ENCODE measurements around the gene TNNI2.

The TNNI2 gene

GRCh38 chr11:1869427-1870325 lies 30.9 kb downstream of the TNNI2 start:
- Histone ChIP-seq H3K4me1 (ENCODE audit: insufficient read depth, poor library complexity, severe bottlenecking) (peaks cover 10% of the 10 kb centered on the region), H3K4me3 (ENCODE audit: severe bottlenecking) (no peak overlapping the region), H3K27ac (ENCODE audit: poor library complexity, severe bottlenecking) (no peak overlapping the region), H3K27me3 (ENCODE audit: insufficient read depth, poor library complexity, severe bottlenecking) (no peaks in the 10 kb centered on the region), H3K9me3 (ENCODE audit: severe bottlenecking) (no peaks in the 10 kb centered on the region), H3K36me3 (ENCODE audit: low read depth) (no peaks in the 10 kb centered on the region)
- TF ChIP-seq CTCF (IDR thresholded peaks at IDR 0.05; ENCODE audit: poor library complexity, severe bottlenecking): no peak
- no peak for DNase-seq (ENCODE audit: low spot score)
- no peak for ATAC-seq (ENCODE audit: low read depth)

- Histone ChIP-seq H3K4me1 (ENCODE audit: insufficient read depth, poor library complexity, severe bottlenecking) (peaks cover 10% of the 10 kb centered on the region), H3K27me3 (ENCODE audit: insufficient read depth, poor library complexity, severe bottlenecking) (no peaks in the 10 kb centered on the region), H3K27ac (ENCODE audit: poor library complexity, severe bottlenecking) (no peak overlapping the region), H3K9me3 (ENCODE audit: severe bottlenecking) (no peaks in the 10 kb centered on the region), H3K4me3 (ENCODE audit: severe bottlenecking) (no peak overlapping the region), H3K36me3 (ENCODE audit: low read depth) (no peaks in the 10 kb centered on the region)
- DNase-seq (ENCODE audit: low spot score): no peak
- TF ChIP-seq CTCF (IDR thresholded peaks at IDR 0.05; ENCODE audit: poor library complexity, severe bottlenecking): no peak
- ATAC-seq (ENCODE audit: low read depth): no peak
Measured at GRCh38 chr11:1870326-1870696, 31.5 kb downstream of the TNNI2 start.

DNA sequence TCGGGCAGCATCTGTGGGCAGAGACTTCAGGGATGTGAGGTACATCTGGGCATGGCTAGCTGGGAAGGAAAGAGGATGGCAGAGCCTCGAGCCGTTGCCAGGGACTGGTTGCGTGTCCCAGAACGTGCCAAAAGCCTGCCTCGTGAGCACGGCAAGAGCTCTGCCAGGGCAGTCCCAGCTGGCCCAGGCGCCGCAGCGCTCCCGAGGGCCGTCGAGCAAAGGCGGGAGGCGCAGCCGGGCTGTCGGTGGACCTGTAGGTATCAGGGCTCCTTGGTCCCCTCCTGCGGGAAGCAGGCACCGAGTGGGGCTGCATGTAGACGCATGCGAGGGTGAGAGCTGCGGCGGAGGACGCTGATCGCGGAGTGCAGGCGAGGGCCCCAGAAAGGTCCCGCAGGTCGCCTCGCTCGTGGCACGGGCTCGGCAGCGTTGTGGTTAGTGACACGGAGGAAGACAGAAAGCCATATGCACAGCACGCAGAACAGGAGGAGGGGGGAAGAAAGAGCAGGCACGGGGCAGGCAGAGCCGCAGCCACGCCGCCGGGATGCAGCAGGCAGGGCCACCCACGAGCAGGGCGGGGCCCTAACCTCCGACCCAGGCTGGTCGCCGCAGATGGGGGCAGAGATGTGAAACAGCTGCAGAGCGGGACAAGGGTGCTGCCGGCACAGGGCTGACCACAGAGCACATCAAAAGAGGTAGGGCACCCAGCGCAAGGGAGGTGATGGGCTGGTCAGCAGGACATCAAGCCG lies 32.1 kb downstream of the TNNI2 start:
- no peaks in the 10 kb centered on the region for H3K27me3 ChIP-seq (ENCODE audit: insufficient read depth, poor library complexity, severe bottlenecking)
- DNase-seq (ENCODE audit: low spot score): no peak
- no peak for TF ChIP-seq CTCF (IDR thresholded peaks at IDR 0.05; ENCODE audit: poor library complexity, severe bottlenecking)
- ATAC-seq (ENCODE audit: low read depth): no peak
- H3K4me3 ChIP-seq (ENCODE audit: severe bottlenecking): no peak overlapping the region
- H3K27ac ChIP-seq (ENCODE audit: poor library complexity, severe bottlenecking): no peak overlapping the region
- peaks cover 10% of the 10 kb centered on the region for H3K4me1 ChIP-seq (ENCODE audit: insufficient read depth, poor library complexity, severe bottlenecking)
- no peaks in the 10 kb centered on the region for H3K36me3 ChIP-seq (ENCODE audit: low read depth)
- no peaks in the 10 kb centered on the region for H3K9me3 ChIP-seq (ENCODE audit: severe bottlenecking)

GRCh38 chr11:1871531-1871930 lies 32.8 kb downstream of the TNNI2 start:
- no peak for TF ChIP-seq CTCF (IDR thresholded peaks at IDR 0.05; ENCODE audit: poor library complexity, severe bottlenecking)
- ATAC-seq (ENCODE audit: low read depth) (no peak), DNase-seq (ENCODE audit: low spot score) (no peak)
- Histone ChIP-seq H3K4me3 (ENCODE audit: severe bottlenecking) (no peak overlapping the region), H3K4me1 (ENCODE audit: insufficient read depth, poor library complexity, severe bottlenecking) (peaks cover 15% of the 10 kb centered on the region), H3K27me3 (ENCODE audit: insufficient read depth, poor library complexity, severe bottlenecking) (no peaks in the 10 kb centered on the region), H3K27ac (ENCODE audit: poor library complexity, severe bottlenecking) (no peak overlapping the region), H3K36me3 (ENCODE audit: low read depth) (no peaks in the 10 kb centered on the region), H3K9me3 (ENCODE audit: severe bottlenecking) (no peaks in the 10 kb centered on the region)

Measured in RWPE2 (cell line).